H1 (cell line): ENCODE data around the gene TMCC3. TPM values are rescaled to one million over a fixed set of nuclear protein-coding genes. Genes with fewer than 3 reads are reported as not detected.

Experiments used
- CTCF ChIA-PET: fragments of 300-600 bp; sonication (Branson Sonifier 250); formaldehyde crosslinking; loops from one replicate; lab custom pipeline; 2021; ENCODE audit not compliant: partially characterized antibody; lab: Charles Lee
- POLR2A ChIA-PET: fragments of 300-600 bp; sonication (Branson Sonifier 250); formaldehyde crosslinking; loops from one replicate; lab custom pipeline; 2021; ENCODE audit warnings: inconsistent platforms; ENCODE audit not compliant: partially characterized antibody; lab: Charles Lee
- DNase-seq, 2 experiments: peaks; one replicate each; pipeline versions ENCODE4 v3.0.0 to v3.0.0-alpha.2; 2010 to 2022; ENCODE audit warnings: low spot score in 2 of 2, low read depth in 1 of 2, mixed read lengths in 1 of 2
- FAIRE-seq: peaks from 2 replicates; lab custom pipeline; 2011; peaks lifted over from hg19 to GRCh38; lab: Jason Lieb, UNC
- H2AFZ ChIP-seq: 2 replicates; pipeline ENCODE4 v1.8.1; 2012; ENCODE audit warnings: low read length, inconsistent platforms
- H2AK5ac ChIP-seq: 2 replicates; pipeline ENCODE4 v1.6.1; 2013; ENCODE audit warnings: low read depth, low read length
- H2BK120ac ChIP-seq: replicated peaks from 2 replicates; pipeline ENCODE3; 2013; ENCODE audit warnings: low read depth, low read length, inconsistent platforms
- H2BK12ac ChIP-seq: 2 replicates; pipeline ENCODE4 v1.6.1; 2013; ENCODE audit warnings: low read depth, low read length
- H2BK15ac ChIP-seq: 2 replicates; pipeline ENCODE4 v1.6.1; 2013; ENCODE audit warnings: low read length
- H2BK20ac ChIP-seq: 2 replicates; pipeline ENCODE4 v1.6.1; 2013; ENCODE audit warnings: low read length
- H2BK5ac ChIP-seq: 2 replicates; pipeline ENCODE4 v1.6.1; 2013; ENCODE audit warnings: low read depth, low read length
- H3K14ac ChIP-seq: 2 replicates; pipeline ENCODE4 v1.6.1; 2013; ENCODE audit warnings: inconsistent platforms; ENCODE audit not compliant: insufficient read length
- H3K18ac ChIP-seq: 2 replicates; pipeline ENCODE4 v1.6.1; 2013; ENCODE audit warnings: low read length; ENCODE audit errors: extremely low read depth
- H3K23ac ChIP-seq: 2 replicates; pipeline ENCODE4 v1.6.1; 2013; ENCODE audit warnings: inconsistent platforms; ENCODE audit not compliant: insufficient read length
- H3K23me2 ChIP-seq: 2 replicates; pipeline ENCODE4 v1.6.1; 2013; ENCODE audit warnings: low read depth, low read length
- H3K27ac ChIP-seq: 2 replicates; pipeline ENCODE4 v1.6.1; 2011; ENCODE audit warnings: low read depth, low read length, inconsistent platforms
- H3K27me3 ChIP-seq, 4 experiments: replicated peaks in 1 of 4; 1 replicate in 1 of 4; 2 replicates in 3 of 4; pipeline versions ENCODE4 v1.6.1 to v1.8.1; 2011 to 2013; ENCODE audit warnings: low read length in 3 of 4, mild to moderate bottlenecking in 3 of 4, inconsistent platforms in 2 of 4, mixed read lengths in 2 of 4, moderate library complexity in 1 of 4; ENCODE audit not compliant: control insufficient read depth in 3 of 4, insufficient read depth in 3 of 4; ENCODE audit errors: extremely low read depth in 1 of 4
- H3K36me3 ChIP-seq, 4 experiments: 2 replicates each; pipeline versions ENCODE4 v1.6.1 to v1.8.1; 2011 to 2013; ENCODE audit warnings: mild to moderate bottlenecking in 4 of 4, low read length in 3 of 4, moderate library complexity in 2 of 4, control low read depth in 1 of 4, inconsistent platforms in 1 of 4; ENCODE audit not compliant: insufficient read depth in 4 of 4, control insufficient read depth in 2 of 4
- H3K4ac ChIP-seq: replicated peaks from 2 replicates; pipeline ENCODE3; 2013; ENCODE audit warnings: low read length, low read depth, mixed read lengths, inconsistent platforms; ENCODE audit not compliant: insufficient read length
- H3K4me1 ChIP-seq, 4 experiments: replicated peaks in 1 of 4; 1 replicate in 1 of 4; 2 replicates in 3 of 4; pipeline versions ENCODE4 v1.6.1 to v1.8.1; 2011 to 2013; ENCODE audit warnings: low read length in 3 of 4, inconsistent platforms in 2 of 4, mixed read lengths in 1 of 4; ENCODE audit not compliant: insufficient read depth in 4 of 4, control insufficient read depth in 3 of 4
- H3K4me2 ChIP-seq, 2 experiments: 2 replicates each; pipeline versions ENCODE4 v1.6.1 to v1.8.1; 2011 to 2013; ENCODE audit warnings: low read depth in 2 of 2, low read length in 2 of 2, control low read depth in 1 of 2, inconsistent platforms in 1 of 2, mild to moderate bottlenecking in 1 of 2; ENCODE audit not compliant: insufficient read depth in 1 of 2
- H3K4me3 ChIP-seq, 4 experiments: fragments of 200-600, 300-600 bp in 1 of 4; sonication (generic), shearing (Covaris generic), sonication (Bioruptor Twin) in 1 of 4; 2 replicates each; pipeline versions ENCODE4 v1.5.1 to v1.8.1; 2011 to 2016; ENCODE audit warnings: low read length in 4 of 4, low read depth in 3 of 4, control low read depth in 2 of 4, inconsistent platforms in 2 of 4, mild to moderate bottlenecking in 2 of 4, mixed read lengths in 1 of 4, moderate library complexity in 1 of 4; ENCODE audit not compliant: insufficient read depth in 2 of 4; ENCODE audit errors: extremely low read depth in 1 of 4
- H3K56ac ChIP-seq: replicated peaks from 2 replicates; pipeline ENCODE3; 2013; ENCODE audit warnings: low read depth, mild to moderate bottlenecking, mixed read lengths, low read length, inconsistent platforms; ENCODE audit not compliant: insufficient read length
- H3K79me1 ChIP-seq: 2 replicates; pipeline ENCODE4 v1.6.1; 2013; ENCODE audit warnings: low read depth, low read length, control low read depth
- H3K79me2 ChIP-seq, 2 experiments: 2 replicates each; pipeline versions ENCODE4 v1.6.1 to v1.8.1; 2012 to 2013; ENCODE audit warnings: low read length in 2 of 2, mild to moderate bottlenecking in 2 of 2, inconsistent platforms in 1 of 2; ENCODE audit not compliant: insufficient read depth in 2 of 2, control insufficient read depth in 1 of 2
- H3K9ac ChIP-seq, 4 experiments: replicated peaks in 1 of 4; 1 replicate in 1 of 4; 2 replicates in 3 of 4; pipeline versions ENCODE4 v1.6.1 to v1.8.1; 2011 to 2013; ENCODE audit warnings: low read depth in 3 of 4, low read length in 3 of 4, control low read depth in 2 of 4, mild to moderate bottlenecking in 2 of 4, moderate library complexity in 2 of 4, inconsistent platforms in 1 of 4; ENCODE audit errors: extremely low read depth in 1 of 4
- H3K9me3 ChIP-seq, 2 experiments: 2 replicates each; pipeline versions ENCODE4 v1.6.1 to v1.8.1; 2012 to 2013; ENCODE audit warnings: mild to moderate bottlenecking in 2 of 2, moderate library complexity in 2 of 2, control low read depth in 1 of 2, inconsistent platforms in 1 of 2, low read depth in 1 of 2, low read length in 1 of 2, mixed read lengths in 1 of 2; ENCODE audit not compliant: insufficient read depth in 2 of 2
- H4K20me1 ChIP-seq, 2 experiments: replicated peaks in 1 of 2; 2 replicates each; pipeline versions ENCODE3 to v1.8.1; 2011 to 2013; ENCODE audit warnings: inconsistent platforms in 2 of 2, low read length in 2 of 2, mild to moderate bottlenecking in 1 of 2; ENCODE audit not compliant: insufficient read depth in 2 of 2, control insufficient read depth in 1 of 2
- H4K5ac ChIP-seq: 2 replicates; pipeline ENCODE4 v1.6.1; 2013; ENCODE audit warnings: low read length, low read depth, mixed read lengths, inconsistent platforms; ENCODE audit not compliant: insufficient read length
- H4K8ac ChIP-seq: 2 replicates; pipeline ENCODE4 v1.8.0; 2013; ENCODE audit warnings: mild to moderate bottlenecking, moderate library complexity, low read length, inconsistent platforms; ENCODE audit not compliant: insufficient read depth; ENCODE audit errors: extremely low read depth
- H4K91ac ChIP-seq: replicated peaks from 2 replicates; pipeline ENCODE3; 2013; ENCODE audit warnings: low read length, mixed read lengths, inconsistent platforms; ENCODE audit not compliant: insufficient read length
- CTCF ChIP-seq, 3 experiments: IDR thresholded peaks; 1 replicate in 2 of 3; 2 replicates in 1 of 3; pipeline versions ENCODE4 v1.5.1 to v1.6.1; 2011; ENCODE audit warnings: low read length in 3 of 3, mild to moderate bottlenecking in 3 of 3, inconsistent platforms in 2 of 3, low read depth in 1 of 3, moderate library complexity in 1 of 3; ENCODE audit not compliant: insufficient read depth in 1 of 3; ENCODE audit errors: control extremely low read depth in 1 of 3
- EZH2 ChIP-seq: fragments of 200-600 bp; sonication (generic); IDR thresholded peaks from 2 replicates; pipeline ENCODE4 v1.7.1; 2012; ENCODE audit warnings: low read depth, mild to moderate bottlenecking, moderate library complexity, low read length, inconsistent platforms; ENCODE audit not compliant: severe bottlenecking
- GTF2F1 ChIP-seq: IDR thresholded peaks from 2 replicates; pipeline ENCODE4 v1.6.1; 2012; ENCODE audit warnings: low read depth, low read length, improper control_type of control experiment, borderline replicate concordance
- YY1 ChIP-seq: IDR thresholded peaks from 2 replicates; pipeline ENCODE4 v1.6.1; 2011; ENCODE audit warnings: low read depth, mild to moderate bottlenecking, low read length
- whole genome bisulfite sequencing, 2 experiments: shearing (Covaris generic) in 1 of 2; methylation state at CpG; one replicate each; pipeline versions ENCODE4 v1.1.6 to v1.1.7; 2013 to 2015; ENCODE audit warnings: low lambda C conversion rate in 2 of 2, mixed read lengths in 2 of 2, inconsistent platforms in 1 of 2, low coverage in 1 of 2, missing lambda C conversion rate in 1 of 2; ENCODE audit not compliant: insufficient replicate concordance in 2 of 2, insufficient coverage in 1 of 2, insufficient read length in 1 of 2; ENCODE audit errors: extremely low coverage in 1 of 2, missing lambda C conversion rate in 1 of 2; 5-methylcytosine and 5-hydroxymethylcytosine counted together
- polyA plus RNA-seq, 7 experiments: library from polyadenylated mRNA; depleted of rRNA in 3 of 7; stranded (reverse) in 5 of 7; unstranded in 2 of 7; fragments of >200 nt in 5 of 7; fragments of 200-250 nt in 2 of 7; gene quantifications; 1 replicate in 5 of 7; 2 replicates in 1 of 7; 4 replicates in 1 of 7; pipeline versions ENCODE4 v1.2.1 to v1.2.3, GENCODE V29; 2011 to 2013; ENCODE audit warnings: missing spikeins in 2 of 7, mixed read lengths in 2 of 7
- total RNA-seq: library from RNA; stranded (reverse); fragmentation: NEBNext Ultra II Directional; extraction: Animal tissue kit (Norgen Biotek cat#: 25700); gene quantifications from 2 replicates; pipeline ENCODE4 v1.2.1, GENCODE V29; 2021

Gene TMCC3
- total and polyA plus RNA-seq, 2 of the 8 experiments (the other 6 are each of a cell fraction or from before 2014, with no cell fraction given) = 1.7 to 4.1 TPM

- H3K18ac ChIP-seq = no peak overlapping the region
- CTCF ChIA-PET = interaction anchor here (0.6 to 2.6 kb wide), 17 partner anchors 9 to 402 kb away, joined by 3 to 9 read pairs (median 4); no protein-coding TSS in a partner anchor
- 88% methylated on average over 6 of the region's 6 CpGs; no CpG with 5 or more reads in 1 of the 2 experiments for WGBS, 2 experiments
- H4K8ac ChIP-seq = no peak overlapping the region; the same call in 1 of the 2 replicates
- H2AFZ ChIP-seq = no peak overlapping the region
- H2BK20ac ChIP-seq = no peak overlapping the region
- no peaks in the 10 kb centered on the region for H3K23me2 ChIP-seq
- H3K4me3 ChIP-seq = no peak overlapping the region
- H3K14ac ChIP-seq = no peak overlapping the region
- H3K9ac ChIP-seq = no peak overlapping the region
- no peaks in the 10 kb centered on the region for H3K27me3 ChIP-seq
- H3K79me2 ChIP-seq = no peaks in the 10 kb centered on the region
- no peak overlapping the region for H3K4me2 ChIP-seq
- DNase-seq (no peak), FAIRE-seq (no peak)
- H2BK120ac ChIP-seq = no peak overlapping the region
- H3K9me3 ChIP-seq = no peaks in the 10 kb centered on the region
- no peak overlapping the region for H2BK12ac ChIP-seq
- H2AK5ac ChIP-seq = no peak overlapping the region
- no peak overlapping the region for H4K91ac ChIP-seq
- no peak overlapping the region for H2BK15ac ChIP-seq
- POLR2A ChIA-PET = interaction anchor here (0.8 kb wide), 1 partner anchor 244 kb away, joined by 3 read pairs; no protein-coding TSS in a partner anchor
- H3K23ac ChIP-seq = no peak overlapping the region
- TF ChIP-seq YY1 (no peak), CTCF (IDR thresholded peaks at IDR 0.05; ENCODE audit: control extremely low read depth in 1 of 3, insufficient read depth in 1 of 3, low read depth in 1 of 3, low read length in 3 of 3) (no peak), GTF2F1 (no peak), EZH2 (no peak)
- H4K20me1 ChIP-seq = no peaks in the 10 kb centered on the region
- H3K4me1 ChIP-seq = peaks cover 0 to 2% (median 0%) of the 10 kb centered on the region in 4 experiments; a peak in 2 of 7 replicates
- no peak overlapping the region for H2BK5ac ChIP-seq
- H3K79me1 ChIP-seq = no peaks in the 10 kb centered on the region
- H3K27ac ChIP-seq = no peak overlapping the region
- no peak overlapping the region for H3K56ac ChIP-seq
- H3K36me3 ChIP-seq = no peaks in the 10 kb centered on the region
- H4K5ac ChIP-seq = no peak overlapping the region
- no peak overlapping the region for H3K4ac ChIP-seq
Observed at GRCh38 chr12:94534278-94534677, 116.1 kb downstream of the TMCC3 start.
